Measurements from ENCODE around the gene VDR.

Gene VDR

DNA sequence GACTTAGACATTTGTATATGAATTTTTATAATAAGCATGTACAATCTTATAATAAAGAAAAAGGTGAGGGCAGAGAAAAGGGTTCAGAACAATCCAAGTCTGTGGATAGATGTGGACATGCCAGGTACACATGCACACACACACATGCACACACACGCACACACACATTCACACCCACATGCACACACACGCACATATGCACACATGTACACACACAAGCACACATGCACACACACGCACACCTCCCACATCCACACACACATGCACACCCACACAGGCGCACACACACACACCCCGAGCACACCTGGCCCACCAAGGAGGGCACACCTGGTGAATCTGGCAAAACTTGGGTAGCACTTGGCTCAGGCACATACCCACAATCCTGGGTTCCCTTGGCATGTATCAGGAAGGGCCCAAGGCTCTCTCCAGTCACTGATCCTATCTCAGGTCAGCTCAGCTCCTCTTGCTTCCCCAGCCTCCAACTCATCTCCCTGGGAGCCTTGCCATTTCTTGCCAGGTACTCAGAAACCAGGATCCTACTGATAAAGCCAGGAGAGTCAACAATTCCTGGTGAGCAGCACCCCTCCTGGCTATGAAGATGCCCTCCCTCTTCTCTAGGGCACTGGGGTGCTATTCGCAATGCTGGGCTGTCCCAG, 40.0 kb upstream of the VDR start:
- Histone ChIP-seq H3K27me3 (ENCODE audit: low read depth, low read length) (peaks cover 8% of the 10 kb centered on the region), H3K79me2 (ENCODE audit: low read length) (no peaks in the 10 kb centered on the region), H3K4me1 (ENCODE audit: low read length) (no peaks in the 10 kb centered on the region), H3K9ac (ENCODE audit: low read length) (no peak overlapping the region), H3K36me3 (replicated peaks; ENCODE audit: low read depth, low read length) (no peaks in the 10 kb centered on the region), H3K9me3 (ENCODE audit: insufficient read depth, low read length) (no peaks in the 10 kb centered on the region), H3K4me2 (ENCODE audit: low read length) (no peak overlapping the region), H4K20me1 (ENCODE audit: insufficient read depth, low read length) (no peaks in the 10 kb centered on the region), H2AFZ (ENCODE audit: low read depth, low read length) (no peak overlapping the region), H3K4me3 (ENCODE audit: low read length) (no peak overlapping the region), H3K27ac (ENCODE audit: low read length) (no peak overlapping the region)
- TF ChIP-seq CTCF (IDR thresholded peaks at IDR 0.05; ENCODE audit: low read depth, low read length) (no peak), EZH2phosphoT487 (IDR thresholded peaks at IDR 0.05; ENCODE audit: low read depth) (no peak)

GRCh38 chr12:47943623-47944340, 39.0 kb upstream of the VDR start:
- Histone ChIP-seq H3K27me3 (ENCODE audit: low read depth, low read length) (peaks cover 8% of the 10 kb centered on the region), H3K36me3 (replicated peaks; ENCODE audit: low read depth, low read length) (no peaks in the 10 kb centered on the region), H4K20me1 (ENCODE audit: insufficient read depth, low read length) (no peaks in the 10 kb centered on the region), H3K4me3 (ENCODE audit: low read length) (no peak overlapping the region), H3K9ac (ENCODE audit: low read length) (no peak overlapping the region), H3K4me2 (ENCODE audit: low read length) (no peak overlapping the region), H2AFZ (ENCODE audit: low read depth, low read length) (no peak overlapping the region), H3K79me2 (ENCODE audit: low read length) (no peaks in the 10 kb centered on the region), H3K4me1 (ENCODE audit: low read length) (no peaks in the 10 kb centered on the region), H3K27ac (ENCODE audit: low read length) (no peak overlapping the region), H3K9me3 (ENCODE audit: insufficient read depth, low read length) (no peaks in the 10 kb centered on the region)
- no peak for TF ChIP-seq CTCF (IDR thresholded peaks at IDR 0.05; ENCODE audit: low read depth, low read length)
- TF ChIP-seq EZH2phosphoT487 (IDR thresholded peaks at IDR 0.05; ENCODE audit: low read depth) = no peak

DNA sequence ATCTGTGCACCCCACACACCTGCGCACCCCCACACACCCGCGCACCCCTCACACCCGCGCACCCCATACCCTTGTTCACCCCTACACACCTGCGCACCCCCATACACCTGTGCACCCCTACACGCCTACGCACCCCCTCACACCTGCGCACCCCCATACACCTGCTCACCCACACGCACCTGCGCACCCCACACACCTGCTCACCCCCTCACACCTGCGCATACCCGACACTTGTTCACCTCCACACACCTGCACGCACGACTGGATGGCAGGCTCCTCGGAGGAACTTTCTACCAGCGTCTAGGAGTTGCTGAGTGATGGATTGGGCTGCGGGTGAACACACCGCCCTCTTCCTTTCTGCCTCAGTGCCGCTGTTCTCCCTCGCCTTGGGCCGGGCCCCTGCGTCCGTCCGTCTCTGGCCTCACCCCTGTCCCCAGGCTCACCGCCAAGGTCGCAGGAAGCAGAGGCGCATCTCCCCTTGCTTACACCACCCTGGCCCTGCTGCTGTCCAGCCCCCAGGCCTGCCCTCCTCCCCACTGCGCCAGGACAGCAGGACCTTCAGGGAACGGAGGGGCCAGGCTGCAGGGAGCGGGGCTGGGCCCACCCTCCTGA, 37.9 kb upstream of the VDR start:
- no peak overlapping the region for H2AFZ ChIP-seq (ENCODE audit: low read depth, low read length)

More for the DNA sequence above, 37.9 kb upstream of the VDR start:
- H3K27me3 ChIP-seq (ENCODE audit: low read depth, low read length) = peaks cover 8% of the 10 kb centered on the region
- H3K27ac ChIP-seq (ENCODE audit: low read length) = no peak overlapping the region
- H3K9ac ChIP-seq (ENCODE audit: low read length) = no peak overlapping the region
- H4K20me1 ChIP-seq (ENCODE audit: insufficient read depth, low read length) = no peaks in the 10 kb centered on the region
- H3K4me1 ChIP-seq (ENCODE audit: low read length) = no peaks in the 10 kb centered on the region
- no peak for TF ChIP-seq EZH2phosphoT487 (IDR thresholded peaks at IDR 0.05; ENCODE audit: low read depth)
- no peak for TF ChIP-seq CTCF (IDR thresholded peaks at IDR 0.05; ENCODE audit: low read depth, low read length)
- no peaks in the 10 kb centered on the region for H3K36me3 ChIP-seq (replicated peaks; ENCODE audit: low read depth, low read length)
- no peaks in the 10 kb centered on the region for H3K9me3 ChIP-seq (ENCODE audit: insufficient read depth, low read length)
- H3K4me2 ChIP-seq (ENCODE audit: low read length) = no peak overlapping the region
- no peaks in the 10 kb centered on the region for H3K79me2 ChIP-seq (ENCODE audit: low read length)
- H3K4me3 ChIP-seq (ENCODE audit: low read length) = no peak overlapping the region
